GM20000 (cell line): ENCODE data around the gene PAX3.

Experiments used
- DNase-seq: peaks from one replicate; pipeline ENCODE4 v3.0.0; 2012; ENCODE audit warnings: low spot score
- CTCF ChIP-seq: IDR thresholded peaks from 2 replicates; pipeline ENCODE4 v1.5.1; 2012; ENCODE audit warnings: mild to moderate bottlenecking, control low read depth; ENCODE audit errors: extremely low read depth, missing control alignments

PAX3 gene

GRCh38 chr2:222294996-222295367, 3.8 kb downstream of the PAX3 start:
- DNase-seq: no peak
- TF ChIP-seq CTCF: no peak

- TF ChIP-seq CTCF: no peak
- DNase-seq: no peak
These were observed 4.9 kb downstream of the PAX3 start for GRCh38 chr2:222293660-222294630.

GRCh38 chr2:222292149-222293134, 6.4 kb downstream of the PAX3 start:
- DNase-seq: no peak
- no peak for TF ChIP-seq CTCF

- TF ChIP-seq CTCF: no peak
These were observed 7.3 kb downstream of the PAX3 start for GRCh38 chr2:222291485-222291841.

GRCh38 chr2:222290736-222291484, 7.9 kb downstream of the PAX3 start:
- TF ChIP-seq CTCF: no peak
- DNase-seq: no peak

More at GRCh38 chr2:222291485-222291841, 7.3 kb downstream of the PAX3 start:
- DNase-seq: no peak

- no peak for TF ChIP-seq CTCF
- DNase-seq: no peak
These were observed 8.4 kb downstream of the PAX3 start for GRCh38 chr2:222290401-222290735.
